ENCODE data around the gene LRRC32. TPM values are rescaled to one million over a fixed set of nuclear protein-coding genes. Genes with fewer than 3 reads are reported as not detected.
A peak's percentile ranks its signal among the peaks of the same experiment; 100 is the strongest.

LRRC32 gene
- total RNA-seq, 1 experiment from 2014 or later = 0.46 TPM

DNA sequence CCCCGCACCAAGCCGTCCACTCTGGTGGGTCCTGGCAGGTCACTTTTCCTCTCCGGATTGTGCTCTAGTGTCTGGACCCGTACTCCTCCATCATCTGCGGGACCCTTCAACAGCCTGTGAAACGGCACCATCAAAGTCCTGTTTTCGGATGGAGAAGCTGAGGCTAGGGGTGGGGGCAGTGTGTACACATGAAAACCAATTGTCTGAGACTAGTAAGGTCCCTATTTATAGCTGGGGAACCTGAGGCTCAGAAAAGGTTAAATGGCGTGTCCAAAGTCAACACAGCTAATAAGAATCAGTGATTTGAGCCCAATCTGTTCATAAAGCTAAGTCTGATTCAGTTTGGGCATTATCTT, 668 bp upstream of the LRRC32 start:
- H3K14ac ChIP-seq (ENCODE audit: insufficient read depth, low read length) = peak overlapping the region; percentile 50; the same call in 1 of the 2 replicates
- no peaks in the 10 kb centered on the region for H4K20me1 ChIP-seq (ENCODE audit: control insufficient read depth, insufficient read depth, insufficient read length)
- H3K4ac ChIP-seq (ENCODE audit: low read depth, low read length) = no peak overlapping the region
- no peaks in the 10 kb centered on the region for H3K9me3 ChIP-seq (ENCODE audit: control insufficient read depth, low read depth, low read length)
- no peaks in the 10 kb centered on the region; the same call in 1 of the 2 replicates for H3K4me1 ChIP-seq (ENCODE audit: insufficient read depth, low read length)
- peak overlapping the region; percentile 61 for H3K4me2 ChIP-seq (ENCODE audit: insufficient read depth, insufficient read length, low read length)
- Mint-ChIP-seq H3K27me3 (ENCODE audit: low read depth) (peaks cover 40% of the 10 kb centered on the region), H3K36me3 (ENCODE audit: insufficient read depth in 1 of 3, low read depth in 3 of 3) (no peaks in the 10 kb centered on the region; a peak in 1 of 7 replicates), H3K27ac (no peak overlapping the region), H3K9me3 (no peaks in the 10 kb centered on the region), H3K4me1 (peaks cover 11 to 32% of the 10 kb centered on the region in 2 experiments), H3K4me3 (peak overlapping the region; percentile 63 to 76)
- H3K23me2 ChIP-seq (ENCODE audit: insufficient read length, low read depth, low read length, poor library complexity, severe bottlenecking) = no peaks in the 10 kb centered on the region
- H2AFZ ChIP-seq (ENCODE audit: low read length) = no peak overlapping the region
- H3K79me2 ChIP-seq (ENCODE audit: insufficient read depth, low read length) = no peaks in the 10 kb centered on the region
- H3K79me1 ChIP-seq (ENCODE audit: insufficient read depth, low read depth, low read length, poor library complexity, severe bottlenecking) = no peaks in the 10 kb centered on the region
- H3K9ac ChIP-seq (ENCODE audit: extremely low read depth, insufficient read length, low read length) = no peak overlapping the region
- no peak overlapping the region for H3K56ac ChIP-seq (ENCODE audit: insufficient read length, low read depth, low read length)
- H3K27ac ChIP-seq (ENCODE audit: insufficient read length, low read depth, low read length) = no peak overlapping the region
- no peak for TF ChIP-seq CTCF (conservative IDR thresholded peaks at IDR 0.05)
- H4K91ac ChIP-seq (ENCODE audit: insufficient read length, low read depth, low read length) = no peak overlapping the region
- no peak overlapping the region for H2BK5ac ChIP-seq (ENCODE audit: insufficient read length, low read length)
- no peak overlapping the region for H3K23ac ChIP-seq (ENCODE audit: insufficient read length, low read depth, low read length)
- no peak overlapping the region for H4K8ac ChIP-seq (replicated peaks; ENCODE audit: insufficient read length, low read depth, low read length)
- H3K18ac ChIP-seq (ENCODE audit: insufficient read length, low read depth, low read length) = no peak overlapping the region
- H2BK15ac ChIP-seq (ENCODE audit: low read depth, low read length) = no peak overlapping the region
- WGBS (ENCODE audit: extremely low coverage, insufficient read length, low lambda C conversion rate) = no CpG with 5 or more reads among the region's 8 CpGs
- H3T11ph ChIP-seq (ENCODE audit: low read length) = no peak overlapping the region
- no peak overlapping the region for H4K5ac ChIP-seq (ENCODE audit: insufficient read length, low read depth, low read length)
- H2BK20ac ChIP-seq (ENCODE audit: low read depth, low read length, poor library complexity, severe bottlenecking) = no peak overlapping the region
- H2BK12ac ChIP-seq (ENCODE audit: insufficient read length, low read depth, low read length) = no peak overlapping the region
- H2BK120ac ChIP-seq (ENCODE audit: low read depth, low read length, poor library complexity, severe bottlenecking) = no peak overlapping the region
- no peak overlapping the region for H2AK5ac ChIP-seq (ENCODE audit: insufficient read length, low read length)
- DNase-seq = no peak
- H3K27me3 ChIP-seq (ENCODE audit: insufficient read depth, low read length) = peaks cover 2% of the 10 kb centered on the region; the same call in 1 of the 2 replicates

All from H9 (cell line).